Panc1 (cell line): ENCODE results near the gene TPD52L1. TPM values are rescaled to one million over a fixed set of nuclear protein-coding genes. Genes with fewer than 3 reads are reported as not detected.
"Not testable (repeated sequence)": the region's sequence is repeated elsewhere in the genome, so short reads cannot be mapped to it uniquely, and the experiment has no call there.

Source experiments
- ATAC-seq: fragments of 200-7000 bp; cut with Tn5 transposase; 2 replicates; pipeline ENCODE4 v1.9.1; 2020; ENCODE audit warnings: mild to moderate bottlenecking, moderate library complexity
- BruUV-seq: library from RNA; stranded (reverse); fragments of 400-500 nt; replicated peaks from 2 replicates; lab custom pipeline; 2021; lab: Mats Ljungman, UMichigan
- CTCF ChIA-PET: fragments of 300-600 bp; sonication (Branson Sonifier 250); formaldehyde crosslinking; loops from one replicate; lab custom pipeline; 2022; ENCODE audit warnings: antibody characterized with exemption; lab: Charles Lee
- POLR2A ChIA-PET: fragments of 300-600 bp; sonication (Branson Sonifier 250); formaldehyde crosslinking; loops from one replicate; lab custom pipeline; 2022; ENCODE audit warnings: antibody characterized with exemption; lab: Charles Lee
- DNase-seq: peaks from one replicate; pipeline ENCODE4 v3.0.0-alpha.2; 2010; ENCODE audit warnings: low read depth, low spot score
- H3K27ac ChIP-seq: 2 replicates; pipeline ENCODE4 v1.5.1; 2011; ENCODE audit warnings: mild to moderate bottlenecking, low read length, inconsistent platforms
- H3K27me3 ChIP-seq: fragments of 200-500 bp; sonication (Bioruptor generic); 2 replicates; pipeline ENCODE4 v1.6.0; 2014; ENCODE audit warnings: low read length, inconsistent platforms; ENCODE audit not compliant: control insufficient read depth, insufficient read depth
- H3K36me3 ChIP-seq: fragments of 200-500 bp; sonication (Bioruptor generic); 2 replicates; pipeline ENCODE4 v1.5.1; 2014; ENCODE audit warnings: inconsistent platforms, mild to moderate bottlenecking, low read length, moderate library complexity; ENCODE audit not compliant: control insufficient read depth, insufficient read depth
- H3K4me1 ChIP-seq: 2 replicates; pipeline ENCODE4 v1.5.1; 2011; ENCODE audit warnings: inconsistent platforms, mild to moderate bottlenecking, low read length, moderate library complexity; ENCODE audit not compliant: control insufficient read depth, insufficient read depth
- H3K4me3 ChIP-seq, 2 experiments: 2 replicates each; pipeline ENCODE4 v1.5.1; 2011 to 2012; ENCODE audit warnings: low read depth in 2 of 2, low read length in 2 of 2, mild to moderate bottlenecking in 2 of 2, inconsistent platforms in 1 of 2, moderate library complexity in 1 of 2
- H3K9me3 ChIP-seq: fragments of 200-500 bp; sonication (Bioruptor generic); 2 replicates; pipeline ENCODE4 v1.5.1; 2014; ENCODE audit warnings: low read depth, mild to moderate bottlenecking, inconsistent platforms, low read length, moderate library complexity; ENCODE audit not compliant: control insufficient read depth, insufficient read depth
- POLR2AphosphoS5 ChIP-seq: IDR thresholded peaks from 2 replicates; pipeline ENCODE4 v1.6.1; 2012; ENCODE audit warnings: mild to moderate bottlenecking, low read depth, low read length, moderate library complexity
- SIN3A ChIP-seq: IDR thresholded peaks from 2 replicates; pipeline ENCODE4 v1.6.1; 2012; ENCODE audit warnings: low read depth, mild to moderate bottlenecking, low read length, moderate library complexity, borderline replicate concordance; ENCODE audit not compliant: insufficient read depth
- TCF7L2 ChIP-seq: IDR thresholded peaks from 2 replicates; pipeline ENCODE4 v1.6.1; 2011; ENCODE audit warnings: mild to moderate bottlenecking, low read depth, low read length, inconsistent platforms
- in situ Hi-C: cut with HindIII; loops from 2 replicates; pipeline ENCODE4 v1.10.0; 2016; ENCODE audit warnings: low sequenced_read_pairs, low pct_unique_long_range_greater_than_20kb
- intact Hi-C: fragments of 100-400 bp; cut with micrococcal nuclease; formaldehyde crosslinking; loops from one replicate; pipeline ENCODE4 v1.10.0; 2022; ENCODE audit not compliant: unreplicated experiment
- total RNA-seq: library from RNA; stranded (reverse); gene quantifications from one replicate; pipeline ENCODE4 v1.2.1, GENCODE V29; 2021; ENCODE audit not compliant: unreplicated experiment
- TF ChIP-seq, protein P1 (sequence below), 2 experiments: IDR thresholded peaks; 2 replicates each; pipeline ENCODE4 v1.6.1; 2011 to 2012; ENCODE audit warnings: low read depth in 2 of 2, control low read depth in 1 of 2, low read length in 1 of 2, mild to moderate bottlenecking in 1 of 2, moderate library complexity in 1 of 2; ENCODE audit not compliant: insufficient read depth in 1 of 2

TPD52L1 gene
- total RNA-seq, 1 experiment from 2014 or later = 2.9 TPM

DNA sequence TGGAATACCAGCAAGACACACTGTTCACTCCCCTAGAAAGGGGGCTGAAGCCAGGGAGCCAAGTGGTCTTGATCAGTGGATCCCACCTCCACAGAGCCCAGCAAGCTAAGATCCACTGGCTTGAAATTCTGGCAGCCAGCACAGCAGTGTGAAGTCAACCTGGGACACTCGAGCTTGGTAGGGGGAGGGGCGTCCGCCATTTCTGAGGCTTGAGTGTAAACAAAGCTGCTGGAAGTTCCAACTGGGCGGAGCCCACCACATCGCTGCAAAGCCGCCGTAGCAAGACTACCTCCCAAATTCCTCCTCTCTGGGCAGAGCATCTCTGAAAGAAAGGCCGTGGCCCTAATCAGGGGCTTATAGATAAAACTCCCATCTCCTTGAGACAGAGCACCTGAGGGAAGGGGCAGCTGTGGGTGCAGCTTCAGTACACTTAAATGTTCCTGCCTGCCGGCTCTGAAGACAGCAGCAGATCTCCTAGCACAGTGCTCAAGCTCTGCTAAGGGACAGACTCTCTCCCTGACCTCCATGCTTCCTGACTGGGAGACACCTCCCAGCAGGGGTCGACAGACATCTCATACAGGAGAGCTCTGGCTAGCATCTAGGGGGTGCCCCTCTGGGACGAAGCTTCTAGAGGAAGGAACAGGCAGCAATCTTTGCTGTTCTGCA lies 126.9 kb downstream of the TPD52L1 start:
- H3K36me3 ChIP-seq, H3K9me3 ChIP-seq, H3K27me3 ChIP-seq, POLR2A ChIA-PET, DNase-seq, intact Hi-C loops, BruUV-seq, H3K4me3 ChIP-seq, CTCF ChIA-PET, in situ Hi-C loops, ATAC-seq, H3K4me1 ChIP-seq, H3K27ac ChIP-seq: not testable (repeated sequence)

DNA sequence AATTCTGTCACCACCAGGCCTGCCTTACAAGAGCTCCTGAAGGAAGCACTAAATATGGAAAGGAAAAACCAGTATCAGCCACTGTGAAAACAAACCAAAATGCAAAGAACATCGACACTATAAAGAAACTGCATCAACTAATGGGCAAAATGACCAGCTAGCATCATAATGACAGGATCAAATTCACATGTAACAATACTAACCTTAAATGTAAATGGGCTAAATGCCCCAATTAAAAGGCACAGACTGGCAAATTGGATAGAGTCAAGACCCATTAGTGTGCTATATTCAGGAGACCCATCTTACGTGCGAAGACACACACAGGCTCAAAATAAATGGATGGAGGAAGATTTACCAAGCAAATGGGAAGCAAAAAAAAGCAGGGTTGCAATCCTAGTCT lies 128.9 kb downstream of the TPD52L1 start:
- in situ Hi-C loops, BruUV-seq: not testable (repeated sequence)
- CTCF ChIA-PET = interaction anchor here (0.6 kb wide), 1 partner anchor 480 kb away, joined by 5 read pairs; no protein-coding TSS in a partner anchor

DNA sequence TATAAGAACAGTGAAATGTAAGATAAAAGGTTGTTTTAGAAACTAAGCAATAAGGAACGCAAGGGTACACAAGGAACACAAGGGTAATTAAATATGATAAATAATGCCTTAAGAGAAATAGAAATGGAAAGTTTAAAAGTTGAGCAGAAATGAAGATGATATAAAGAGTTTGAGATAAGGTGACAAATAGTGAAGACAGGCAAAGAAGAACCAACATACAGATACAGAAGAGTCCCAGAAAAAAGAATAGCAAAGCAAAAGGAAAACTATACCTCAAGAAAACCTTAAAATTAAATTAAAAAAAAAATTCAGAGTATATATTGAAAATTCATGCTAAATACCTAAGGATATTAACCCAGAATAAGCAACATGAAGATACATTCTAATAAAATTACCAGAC lies 131.8 kb downstream of the TPD52L1 start:
- no TSS peak for BruUV-seq

More for the DNA sequence above, 128.9 kb downstream of the TPD52L1 start:
- H3K4me1 ChIP-seq, H3K36me3 ChIP-seq, DNase-seq, H3K27ac ChIP-seq, H3K27me3 ChIP-seq, ATAC-seq, intact Hi-C loops, POLR2A ChIA-PET, H3K4me3 ChIP-seq: not testable (repeated sequence)
- peaks cover 13% of the 10 kb centered on the region for H3K9me3 ChIP-seq

More for the DNA sequence above, 131.8 kb downstream of the TPD52L1 start:
- H3K9me3 ChIP-seq = peaks cover 13% of the 10 kb centered on the region
- H3K27ac ChIP-seq = no peak overlapping the region
- ChIA-PET CTCF (no interaction called here), POLR2A (no interaction called here)
- no peaks in the 10 kb centered on the region for H3K4me1 ChIP-seq
- DNase-seq = no peak
- no peak for ATAC-seq
- peaks cover 5% of the 10 kb centered on the region for H3K36me3 ChIP-seq
- no peak overlapping the region for H3K4me3 ChIP-seq
- TF ChIP-seq SIN3A (no peak), TCF7L2 (no peak), POLR2AphosphoS5 (no peak)
- TF ChIP-seq, protein P1, sequence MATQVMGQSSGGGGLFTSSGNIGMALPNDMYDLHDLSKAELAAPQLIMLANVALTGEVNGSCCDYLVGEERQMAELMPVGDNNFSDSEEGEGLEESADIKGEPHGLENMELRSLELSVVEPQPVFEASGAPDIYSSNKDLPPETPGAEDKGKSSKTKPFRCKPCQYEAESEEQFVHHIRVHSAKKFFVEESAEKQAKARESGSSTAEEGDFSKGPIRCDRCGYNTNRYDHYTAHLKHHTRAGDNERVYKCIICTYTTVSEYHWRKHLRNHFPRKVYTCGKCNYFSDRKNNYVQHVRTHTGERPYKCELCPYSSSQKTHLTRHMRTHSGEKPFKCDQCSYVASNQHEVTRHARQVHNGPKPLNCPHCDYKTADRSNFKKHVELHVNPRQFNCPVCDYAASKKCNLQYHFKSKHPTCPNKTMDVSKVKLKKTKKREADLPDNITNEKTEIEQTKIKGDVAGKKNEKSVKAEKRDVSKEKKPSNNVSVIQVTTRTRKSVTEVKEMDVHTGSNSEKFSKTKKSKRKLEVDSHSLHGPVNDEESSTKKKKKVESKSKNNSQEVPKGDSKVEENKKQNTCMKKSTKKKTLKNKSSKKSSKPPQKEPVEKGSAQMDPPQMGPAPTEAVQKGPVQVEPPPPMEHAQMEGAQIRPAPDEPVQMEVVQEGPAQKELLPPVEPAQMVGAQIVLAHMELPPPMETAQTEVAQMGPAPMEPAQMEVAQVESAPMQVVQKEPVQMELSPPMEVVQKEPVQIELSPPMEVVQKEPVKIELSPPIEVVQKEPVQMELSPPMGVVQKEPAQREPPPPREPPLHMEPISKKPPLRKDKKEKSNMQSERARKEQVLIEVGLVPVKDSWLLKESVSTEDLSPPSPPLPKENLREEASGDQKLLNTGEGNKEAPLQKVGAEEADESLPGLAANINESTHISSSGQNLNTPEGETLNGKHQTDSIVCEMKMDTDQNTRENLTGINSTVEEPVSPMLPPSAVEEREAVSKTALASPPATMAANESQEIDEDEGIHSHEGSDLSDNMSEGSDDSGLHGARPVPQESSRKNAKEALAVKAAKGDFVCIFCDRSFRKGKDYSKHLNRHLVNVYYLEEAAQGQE (IDR thresholded peaks at IDR 0.05; ENCODE audit: insufficient read depth in 1 of 2, low read depth in 2 of 2, low read length in 1 of 2) = no peak
- intact Hi-C loops (no loop called here), in situ Hi-C loops (no loop called here)
- H3K27me3 ChIP-seq = no peaks in the 10 kb centered on the region
